ENCODE measurements around the gene KRTCAP3.
"Not testable (repeated sequence)": the region's sequence is repeated elsewhere in the genome, so short reads cannot be mapped to it uniquely, and the experiment has no call there.

Gene KRTCAP3, protein sequence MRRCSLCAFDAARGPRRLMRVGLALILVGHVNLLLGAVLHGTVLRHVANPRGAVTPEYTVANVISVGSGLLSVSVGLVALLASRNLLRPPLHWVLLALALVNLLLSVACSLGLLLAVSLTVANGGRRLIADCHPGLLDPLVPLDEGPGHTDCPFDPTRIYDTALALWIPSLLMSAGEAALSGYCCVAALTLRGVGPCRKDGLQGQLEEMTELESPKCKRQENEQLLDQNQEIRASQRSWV

DNA sequence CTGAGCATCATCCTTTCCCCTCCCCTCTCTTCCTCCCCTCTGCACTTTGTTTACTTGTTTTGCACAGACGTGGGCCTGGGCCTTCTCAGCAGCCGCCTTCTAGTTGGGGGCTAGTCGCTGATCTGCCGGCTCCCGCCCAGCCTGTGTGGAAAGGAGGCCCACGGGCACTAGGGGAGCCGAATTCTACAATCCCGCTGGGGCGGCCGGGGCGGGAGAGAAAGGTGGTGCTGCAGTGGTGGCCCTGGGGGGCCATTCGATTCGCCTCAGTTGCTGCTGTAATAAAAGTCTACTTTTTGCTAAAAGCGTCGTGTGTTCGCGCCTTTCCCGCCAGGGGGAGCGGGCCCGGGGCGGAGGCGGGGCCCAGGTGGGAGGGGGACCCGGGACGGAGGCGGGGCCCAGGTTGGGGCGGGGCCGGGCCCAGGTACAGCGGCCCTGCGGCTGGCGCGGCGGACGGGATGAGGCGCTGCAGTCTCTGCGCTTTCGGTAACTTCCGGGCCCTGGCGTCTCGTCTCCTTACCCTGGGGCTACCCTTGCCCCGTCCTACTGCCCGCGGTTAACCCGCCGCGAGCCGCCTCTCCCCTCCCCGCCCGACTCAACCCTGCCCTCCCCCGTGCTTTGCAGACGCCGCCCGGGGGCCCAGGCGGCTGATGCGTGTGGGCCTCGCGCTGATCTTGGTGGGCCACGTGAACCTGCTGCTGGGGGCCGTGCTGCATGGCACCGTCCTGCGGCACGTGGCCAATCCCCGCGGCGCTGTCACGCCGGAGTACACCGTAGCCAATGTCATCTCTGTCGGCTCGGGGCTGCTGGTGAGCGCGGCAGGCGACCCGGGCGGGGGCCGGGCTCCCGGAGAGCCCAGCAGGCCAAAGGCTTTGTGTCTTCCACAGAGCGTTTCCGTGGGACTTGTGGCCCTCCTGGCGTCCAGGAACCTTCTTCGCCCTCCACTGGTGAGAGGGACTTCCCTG is at the start of gene KRTCAP3:
KRTCAP3 (plus strand) TSS at position 424 of the 962 bp plus-strand sequence; CDS start at position 456, 32 bp downstream.
- no peak for FAIRE-seq

DNA sequence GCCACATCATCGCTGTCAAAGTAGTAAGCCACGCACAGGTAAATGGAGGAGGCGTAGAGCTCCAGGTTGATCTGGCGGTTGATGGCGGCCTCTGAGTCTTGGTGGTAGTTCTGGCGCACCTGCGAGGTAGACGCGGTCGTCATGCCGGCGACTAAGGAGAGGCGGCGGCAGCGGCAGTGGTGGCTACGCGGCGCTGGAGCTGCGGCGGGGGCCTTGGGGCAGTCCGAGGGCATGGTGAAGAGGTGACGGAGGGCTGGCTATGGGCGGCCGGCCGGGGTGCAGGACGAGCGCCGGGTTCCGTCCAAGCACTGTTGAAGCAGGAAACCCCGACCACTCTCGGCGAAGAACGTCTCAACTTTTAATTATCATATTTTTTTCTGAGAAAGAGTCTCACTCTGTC is 49.0 kb upstream of the KRTCAP3 start:
- no peak for FAIRE-seq

DNA sequence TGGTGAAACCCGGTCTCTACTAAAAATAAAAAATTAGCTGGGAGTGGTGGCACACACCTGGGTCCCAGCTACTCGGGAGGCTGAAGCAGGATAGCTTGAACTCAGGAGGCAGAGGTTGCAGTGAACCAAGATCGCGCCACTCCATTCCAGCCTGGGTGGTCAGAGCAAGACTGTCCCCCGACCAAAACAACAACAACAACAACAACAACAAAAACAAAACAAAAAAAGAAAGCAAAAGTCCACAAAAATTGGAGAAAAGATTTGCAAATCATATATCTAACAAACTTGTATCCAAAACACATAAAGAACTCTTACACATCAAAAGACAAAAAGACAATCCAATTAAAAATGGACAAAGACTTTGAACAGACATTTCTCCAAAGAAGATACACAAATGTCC is 43.2 kb upstream of the KRTCAP3 start:
- FAIRE-seq = no peak

DNA sequence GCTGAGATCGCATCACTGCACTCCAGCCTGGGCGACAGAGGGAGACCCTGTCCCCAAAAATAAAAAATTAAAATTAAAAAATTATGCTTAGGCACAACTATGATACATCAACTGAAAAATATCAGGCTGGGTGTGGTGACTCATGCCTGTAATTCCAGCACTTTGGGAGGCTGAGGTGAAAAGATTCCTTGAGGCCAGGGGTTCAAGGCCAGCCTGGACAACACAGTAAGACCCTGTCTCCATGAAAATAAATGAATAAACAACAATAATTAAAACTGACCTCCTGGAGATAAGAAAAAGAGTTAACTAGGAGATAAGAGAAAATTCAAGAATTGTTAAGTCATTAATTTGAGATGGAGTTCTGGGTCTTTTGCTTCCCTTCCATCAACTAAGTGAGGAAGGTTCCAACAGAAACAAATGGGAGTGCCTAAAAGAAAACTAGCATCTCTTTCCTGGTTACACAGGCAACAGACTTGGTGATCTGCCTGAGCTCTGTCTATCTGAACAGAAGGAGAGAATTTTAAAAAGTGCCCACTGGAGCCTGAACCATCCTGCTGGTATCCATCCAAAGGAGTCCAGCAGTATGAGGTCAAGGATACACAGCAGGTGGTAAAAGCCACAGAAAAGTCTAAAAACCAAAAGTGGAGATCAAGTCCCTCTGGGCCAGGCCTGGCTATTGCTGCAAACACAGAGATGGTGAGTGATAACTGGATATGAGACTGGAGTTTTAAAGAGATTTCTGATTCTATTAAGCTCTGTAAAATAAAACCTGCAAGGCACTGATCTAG is 41.6 kb upstream of the KRTCAP3 start:
- no peak for FAIRE-seq

DNA sequence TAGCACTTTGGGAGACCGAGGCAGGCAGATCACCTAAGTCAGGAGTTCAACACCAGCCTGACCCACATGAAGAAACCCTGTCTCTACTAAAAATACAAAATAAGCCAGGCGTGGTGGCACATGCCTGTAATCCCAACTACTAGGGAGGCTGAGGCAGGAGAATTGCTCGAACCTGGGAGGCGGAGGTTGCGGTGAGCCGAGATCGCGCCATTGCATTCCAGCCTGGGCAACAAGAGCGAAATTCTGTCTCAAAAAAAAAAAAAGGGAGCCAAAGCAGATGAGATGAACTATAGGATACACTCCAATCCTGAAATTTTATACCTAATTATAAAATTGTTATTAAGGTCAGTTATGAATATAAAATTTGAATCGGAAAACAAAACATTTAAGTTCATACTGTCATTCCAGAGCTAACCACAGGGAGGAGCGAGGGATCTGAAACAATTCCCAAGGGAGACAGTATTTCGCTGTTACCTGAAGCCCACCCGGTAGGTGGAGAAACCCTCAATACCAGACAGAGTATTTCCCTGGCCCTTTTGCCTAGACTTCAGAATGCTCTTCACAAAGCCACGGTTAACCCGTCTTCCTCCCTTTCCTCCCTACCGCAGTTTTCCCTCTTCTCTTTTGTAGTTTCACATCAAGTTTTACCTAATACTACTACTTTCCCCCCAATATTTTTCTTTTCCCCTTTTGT is 34.2 kb upstream of the KRTCAP3 start:
- peak; percentile 90 for FAIRE-seq

DNA sequence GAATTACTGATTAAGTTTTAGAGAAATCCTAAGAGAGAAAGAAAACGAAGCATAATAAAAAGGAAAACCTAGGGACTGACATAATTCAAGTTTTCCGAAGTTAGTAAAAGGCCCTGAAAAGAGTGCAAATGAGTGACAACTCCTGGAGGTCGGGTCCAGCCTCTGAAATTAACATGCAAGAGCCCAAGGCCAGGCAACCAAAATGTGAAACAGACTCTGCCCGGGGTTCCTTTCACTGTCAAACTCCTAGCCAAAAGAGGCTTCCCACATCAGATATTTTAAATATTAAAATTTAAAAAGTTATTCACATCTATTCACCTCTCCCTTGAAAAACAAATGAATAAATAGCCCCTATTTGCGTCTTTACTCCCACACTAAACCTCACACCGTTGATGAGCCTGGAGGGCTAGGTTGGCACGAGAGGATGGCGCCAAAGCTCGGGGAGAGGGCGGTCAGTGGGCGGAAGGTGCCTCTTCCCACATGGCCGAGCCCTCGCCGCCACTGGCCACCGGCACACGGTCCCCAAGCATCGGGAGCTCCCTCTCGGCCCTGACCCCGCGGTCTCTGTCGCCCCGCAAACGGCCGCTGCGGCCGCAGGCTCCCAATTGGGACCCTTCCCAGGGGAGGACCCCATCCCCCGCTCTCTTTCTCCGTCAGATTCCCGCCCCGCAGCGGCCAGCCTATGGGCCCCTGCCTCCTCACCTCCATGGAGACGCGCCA is 33.4 kb upstream of the KRTCAP3 start:
- no peak for FAIRE-seq

DNA sequence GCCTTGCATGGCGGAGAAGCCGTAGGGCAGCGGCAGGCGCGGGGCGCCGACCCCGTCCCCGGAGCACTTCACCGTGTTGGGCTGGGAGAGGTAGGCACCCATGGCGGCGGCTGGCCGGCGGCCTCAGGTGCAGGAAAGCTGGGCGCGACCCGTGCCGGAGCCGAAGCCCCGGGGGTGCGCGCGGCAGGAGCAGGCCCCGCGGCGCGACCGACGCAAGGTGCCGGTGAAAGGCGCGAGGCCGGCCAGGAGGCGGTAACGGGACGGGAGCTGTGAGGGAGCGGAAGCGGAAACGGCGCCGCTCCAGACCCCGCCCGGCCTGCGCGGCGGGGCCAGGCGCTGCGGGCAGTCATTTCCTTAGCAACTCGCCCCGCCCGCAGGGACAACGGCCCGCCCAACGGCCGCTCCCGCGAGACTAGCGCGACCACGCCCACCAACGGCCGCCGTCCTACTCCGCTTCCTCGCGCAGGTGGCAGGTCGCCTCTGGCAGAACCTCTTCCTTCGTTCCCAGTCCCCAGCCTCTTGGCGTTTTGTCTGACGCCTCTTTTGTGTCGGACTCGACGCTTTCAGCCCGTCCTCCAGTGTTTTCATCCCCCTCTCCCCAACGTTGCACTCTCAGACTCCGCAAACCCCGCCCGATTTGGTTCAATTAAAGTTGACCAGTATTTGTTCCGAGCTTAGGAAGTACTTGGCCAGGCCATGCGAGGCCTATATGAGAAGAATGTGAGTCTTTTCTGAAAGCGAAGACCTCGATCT is 32.7 kb upstream of the KRTCAP3 start, which contains the start of gene PPM1G:
PPM1G (minus strand) TSS at position 271 of the 753 bp plus-strand sequence; CDS start at position 102, 169 bp downstream.
- FAIRE-seq = no peak

DNA sequence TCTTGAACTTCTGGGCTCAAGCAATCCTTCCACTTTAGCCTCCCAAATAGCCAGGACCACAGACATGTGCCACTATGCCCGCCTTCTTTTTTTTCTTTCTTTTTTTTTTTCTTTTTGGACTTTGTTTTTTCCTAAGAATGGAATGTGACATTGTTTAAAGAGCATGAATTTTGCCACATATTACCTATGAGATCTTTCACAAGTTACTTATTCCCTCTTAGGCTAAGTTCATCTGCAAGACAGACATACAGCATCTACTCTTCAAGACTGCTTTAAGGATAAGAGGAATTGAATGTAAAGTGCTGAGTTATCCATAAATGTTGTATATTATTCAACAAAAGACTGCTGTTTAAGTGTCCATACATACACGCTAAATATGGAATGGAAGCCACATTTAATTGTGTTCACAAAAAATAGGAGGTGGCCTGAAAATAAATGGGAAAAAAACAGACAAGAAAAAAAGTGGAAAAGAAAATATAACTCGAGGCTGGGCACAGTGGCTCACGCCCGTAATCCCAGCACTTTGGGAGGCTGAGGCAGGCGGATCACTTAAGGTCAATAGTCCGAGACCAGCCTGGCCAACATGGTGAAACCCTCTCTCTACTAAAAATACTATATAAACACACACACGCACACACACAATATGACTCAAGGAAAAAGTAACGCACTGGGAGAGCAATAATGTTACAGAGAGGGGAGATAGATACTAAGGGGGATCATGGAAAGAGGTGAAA is 29.6 kb upstream of the KRTCAP3 start:
- no peak for FAIRE-seq

DNA sequence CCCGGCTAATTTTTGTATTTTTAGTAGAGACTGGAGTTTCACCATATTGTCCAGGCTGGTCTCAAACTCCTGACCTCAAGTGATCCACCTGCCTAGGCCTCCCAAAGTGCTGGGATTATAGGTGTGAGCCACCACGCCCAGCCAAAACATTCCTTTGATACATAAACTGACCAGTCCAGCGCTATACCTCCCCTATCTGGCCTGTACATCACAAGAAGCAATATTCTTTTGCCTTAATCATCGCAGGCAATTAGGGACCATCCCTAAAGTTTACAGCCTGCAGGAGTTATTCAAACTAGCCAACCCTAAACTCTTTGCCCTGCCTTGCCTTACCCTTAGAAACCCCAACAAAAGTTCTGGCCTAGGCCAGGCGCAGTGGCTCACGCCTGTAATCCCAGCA is 26.0 kb upstream of the KRTCAP3 start:
- no peak for FAIRE-seq

DNA sequence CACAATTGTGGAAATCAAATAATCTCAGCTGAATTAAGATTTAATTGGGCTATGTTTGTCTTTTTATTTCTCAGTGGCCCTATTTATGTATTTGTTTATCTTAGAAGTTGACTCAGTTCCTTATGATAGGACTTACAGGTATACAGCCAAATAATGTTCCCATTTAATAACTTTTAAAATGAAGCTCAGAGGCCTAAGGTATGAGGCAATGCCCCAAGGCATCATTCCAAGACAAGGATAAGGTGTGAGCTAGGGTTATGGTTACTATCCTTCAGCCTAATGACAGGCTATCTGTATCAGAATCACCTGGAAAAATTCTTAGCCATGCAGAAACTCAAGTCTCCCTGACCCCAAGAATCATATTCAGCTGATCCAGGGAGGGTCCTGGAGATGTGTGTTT is 21.2 kb upstream of the KRTCAP3 start:
- no peak for FAIRE-seq

DNA sequence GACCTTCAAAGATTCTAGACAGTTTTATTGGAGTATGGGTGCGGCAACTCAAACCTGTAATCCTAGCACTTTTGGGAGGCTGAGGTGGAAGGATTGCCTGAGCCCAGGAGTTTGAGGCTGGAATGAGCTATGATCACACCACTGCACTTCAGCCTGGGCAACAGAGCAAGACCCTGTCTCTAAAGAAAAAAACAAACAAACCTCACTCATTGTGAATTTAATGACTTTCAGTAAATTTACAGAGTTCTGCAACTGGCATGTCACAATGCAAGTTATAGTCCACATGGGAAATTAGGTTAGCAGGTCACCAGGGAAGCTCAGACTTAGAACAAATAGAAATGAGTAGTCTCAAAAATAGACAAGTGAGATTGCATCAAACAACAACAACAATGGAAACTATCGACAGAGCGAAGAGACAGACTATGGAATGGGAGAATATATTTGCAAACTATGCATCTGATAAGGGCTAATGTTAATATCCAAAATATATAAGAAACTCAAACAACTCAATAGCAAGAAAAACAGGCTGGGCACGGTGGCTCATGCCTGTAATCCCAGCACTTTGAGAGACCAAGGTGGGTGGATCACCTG is 20.4 kb upstream of the KRTCAP3 start:
- FAIRE-seq = no peak

DNA sequence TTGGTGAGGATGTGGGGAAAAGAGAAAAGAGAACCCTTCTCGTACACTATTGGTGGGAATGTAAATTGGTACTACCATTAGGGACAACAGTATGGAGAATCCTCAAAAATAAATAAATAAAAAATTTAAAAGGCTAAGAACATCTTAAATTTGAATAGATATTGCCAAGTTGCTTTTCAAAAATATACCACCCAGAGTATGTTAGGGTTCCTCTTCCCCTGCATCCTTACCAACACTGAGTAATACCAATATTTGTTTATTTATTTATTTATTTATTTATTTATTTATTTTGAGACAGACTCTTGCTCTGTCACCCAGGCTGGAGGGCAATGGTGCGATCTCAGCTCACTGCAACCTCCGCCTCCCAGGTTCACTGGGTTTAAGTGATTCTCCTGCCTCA is 19.2 kb upstream of the KRTCAP3 start:
- no peak for FAIRE-seq

DNA sequence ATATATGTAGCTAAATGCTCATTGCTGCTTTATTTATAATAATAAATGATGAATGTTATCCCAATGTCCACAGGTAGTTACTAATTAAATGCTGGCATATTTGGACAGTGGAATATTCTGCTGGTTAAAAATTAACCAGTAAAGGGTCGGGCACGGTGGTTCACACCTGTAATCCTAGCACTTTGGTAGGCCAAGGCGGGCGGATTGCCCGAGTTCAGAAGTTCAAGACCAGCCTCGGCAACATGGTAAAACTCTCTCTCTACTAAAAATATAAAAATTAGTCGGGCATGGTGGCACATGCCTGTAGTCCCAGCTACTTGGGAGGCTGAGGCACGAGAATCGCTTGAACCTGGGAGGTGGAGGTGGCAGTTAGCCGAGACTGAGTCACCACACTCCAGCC is 17.1 kb upstream of the KRTCAP3 start:
- not testable (repeated sequence) for FAIRE-seq

DNA sequence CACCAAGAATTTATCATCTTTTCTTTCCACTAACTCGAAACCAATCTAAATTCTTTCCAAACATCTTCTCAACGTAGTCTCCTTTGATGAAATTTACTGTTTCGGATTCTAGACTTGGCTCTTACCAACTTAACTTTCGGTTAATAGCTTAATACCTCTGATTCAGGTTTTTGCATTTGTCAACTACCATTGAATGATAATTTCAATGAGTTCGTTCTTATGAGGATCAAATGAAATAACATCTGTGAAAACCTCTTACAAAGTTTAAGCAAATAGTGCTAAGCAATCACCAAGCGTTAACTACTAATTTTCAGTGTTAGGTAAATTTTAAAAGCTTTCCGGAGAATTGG is 14.3 kb upstream of the KRTCAP3 start:
- no peak for FAIRE-seq

DNA sequence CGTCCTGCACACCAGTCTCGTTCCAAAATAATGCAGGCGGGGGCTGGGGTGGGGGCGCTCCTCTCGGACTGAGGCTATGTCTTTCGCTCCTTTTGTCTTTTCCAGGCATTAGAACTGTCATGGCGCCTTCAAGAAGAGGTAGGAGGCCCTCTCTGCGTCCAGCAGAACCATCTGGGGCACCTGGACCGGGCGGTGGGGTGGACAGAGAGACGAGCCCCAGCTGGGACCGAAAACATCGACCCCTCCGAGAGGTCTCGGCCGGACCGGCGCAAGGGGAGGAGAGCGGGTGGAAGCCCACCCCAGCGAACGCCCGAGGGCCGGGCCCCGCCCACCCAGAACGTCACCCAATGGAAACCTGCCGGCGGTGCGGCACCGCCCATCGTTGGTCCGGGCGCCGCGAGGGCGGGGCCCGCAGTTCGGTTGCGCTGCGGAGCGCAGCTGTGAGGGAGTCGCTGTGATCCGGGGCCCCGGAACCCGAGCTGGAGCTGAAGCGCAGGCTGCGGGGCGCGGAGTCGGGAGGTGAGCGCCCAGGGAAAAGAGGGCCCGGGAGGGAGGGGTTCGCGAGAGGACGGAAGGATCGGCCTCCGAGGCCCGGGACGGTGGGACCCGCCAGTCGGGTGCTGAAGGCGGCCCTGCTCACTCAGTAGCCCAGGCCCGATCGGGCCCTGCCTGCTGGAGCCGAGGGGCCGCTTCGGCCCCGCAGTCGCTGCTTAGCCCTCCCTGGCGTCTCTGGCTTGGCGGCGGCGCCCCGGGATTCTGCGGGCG is 13.8 kb upstream of the KRTCAP3 start, which contains the start of gene NRBP1:
NRBP1 (plus strand) TSS at position 419 of the 765 bp plus-strand sequence. CDS start 4,643 bp downstream, outside the sequence.
- FAIRE-seq = no peak

DNA sequence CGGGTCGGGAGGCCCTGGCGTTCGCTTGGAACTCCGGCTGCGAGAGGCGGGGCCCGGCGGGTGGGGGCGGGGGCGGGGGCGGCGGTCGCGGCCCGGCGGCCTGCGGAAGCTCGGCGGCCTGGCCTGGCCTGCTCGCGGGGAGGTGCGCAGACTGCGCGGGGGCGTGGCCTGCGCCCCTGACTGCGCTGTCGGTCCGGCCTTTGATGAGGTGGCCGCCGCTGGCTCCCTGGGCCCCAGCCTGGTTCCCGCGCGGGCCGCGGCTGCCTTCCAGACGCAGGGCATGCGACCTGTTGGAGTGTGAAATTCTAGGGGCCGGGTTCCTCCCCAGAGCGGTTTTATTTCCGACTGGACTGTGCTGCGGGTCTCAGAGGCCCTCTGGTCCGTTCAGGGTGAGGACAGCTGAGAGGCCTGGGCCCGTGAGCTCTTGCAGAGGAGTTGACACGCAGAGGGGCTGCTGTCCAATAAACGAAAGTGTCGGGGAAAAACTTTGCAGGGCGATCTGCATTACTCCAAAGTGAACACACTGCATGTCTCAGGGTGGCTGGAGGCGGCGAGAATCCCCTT is 13.1 kb upstream of the KRTCAP3 start:
- FAIRE-seq = no peak

DNA sequence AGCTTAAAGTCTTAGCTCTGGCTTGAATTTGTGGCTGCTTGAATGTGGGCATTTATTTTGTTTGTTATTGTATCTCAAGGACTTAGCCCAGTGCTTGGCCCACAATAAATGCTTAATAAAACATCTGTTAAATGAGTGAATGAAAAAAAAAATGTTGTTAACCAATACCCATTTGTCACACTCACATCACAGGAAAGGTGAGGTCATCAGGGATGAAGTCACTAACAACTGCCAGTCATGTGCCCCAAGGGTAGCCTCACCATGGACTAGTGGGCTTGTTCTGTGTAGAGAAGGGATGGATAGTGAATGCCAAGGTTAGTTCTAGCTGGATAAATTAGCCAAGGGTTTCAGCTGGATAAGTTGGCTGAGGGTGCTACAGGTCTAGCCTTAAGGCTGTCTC is 10.8 kb upstream of the KRTCAP3 start:
- no peak for FAIRE-seq

DNA sequence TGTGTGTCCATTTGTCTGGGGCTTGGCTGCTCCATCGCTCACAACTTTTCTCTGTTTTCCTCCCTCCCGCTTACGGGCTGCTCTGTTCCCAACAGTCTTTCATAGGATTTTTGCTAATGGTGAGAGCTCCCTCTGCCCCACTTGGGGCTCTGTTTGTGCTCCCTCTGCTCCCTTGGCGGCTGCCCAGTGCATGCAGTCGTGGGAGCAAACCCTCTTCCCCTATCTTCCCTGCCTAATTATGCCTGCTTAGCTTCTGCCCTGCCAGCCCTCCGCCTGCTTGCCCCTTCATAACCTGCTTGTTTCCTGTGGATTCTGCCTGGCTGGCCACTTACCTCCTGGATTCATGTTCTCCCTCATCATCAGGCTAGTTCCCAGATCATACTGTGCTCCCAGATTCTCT is 6.6 kb upstream of the KRTCAP3 start:
- no peak for FAIRE-seq

Data from islet of Langerhans (tissue), 1 donor.